Tongue (tissue), 2 donors: Measurements from ENCODE around the gene SCN8A. TPM values are rescaled to one million over a fixed set of nuclear protein-coding genes. Genes with fewer than 3 reads are reported as not detected.
"Not testable (repeated sequence)": the region's sequence is repeated elsewhere in the genome, so short reads cannot be mapped to it uniquely, and the experiment has no call there.

Experiments used
- DNase-seq: peaks from one replicate; pipeline ENCODE4 v3.0.0-alpha.2; 2015
- total RNA-seq: library from RNA; depleted of rRNA; stranded (reverse); fragments of >200 nt; gene quantifications from one replicate; pipeline ENCODE4 v1.2.3, GENCODE V29; 2014

The SCN8A gene
- total RNA-seq, 1 donor from 2014 or later, result 2.1 TPM

GRCh38 chr12:51625370-51625769 is 34.3 kb downstream of the SCN8A start:
- DNase-seq, result no peak

- no peak for DNase-seq
Observed at GRCh38 chr12:51626115-51626514, 35.1 kb downstream of the SCN8A start.

GRCh38 chr12:51626629-51627028 is 35.6 kb downstream of the SCN8A start:
- DNase-seq, result no peak

- no peak for DNase-seq
Observed at GRCh38 chr12:51630256-51630880, 39.3 kb downstream of the SCN8A start.

- DNase-seq, result no peak
Observed at GRCh38 chr12:51630986-51631385, 40.0 kb downstream of the SCN8A start.

GRCh38 chr12:51631591-51631990 is 40.6 kb downstream of the SCN8A start:
- no peak for DNase-seq

- peak; percentile 11 for DNase-seq
Observed at GRCh38 chr12:51632623-51633022, 41.6 kb downstream of the SCN8A start.

GRCh38 chr12:51635346-51635745 is 44.3 kb downstream of the SCN8A start:
- no peak for DNase-seq

- no peak for DNase-seq
Observed at GRCh38 chr12:51636581-51636980, 45.5 kb downstream of the SCN8A start.

GRCh38 chr12:51636986-51637385 is 46.0 kb downstream of the SCN8A start:
- DNase-seq, result no peak

- DNase-seq, result no peak
Observed at GRCh38 chr12:51639361-51639760, 48.3 kb downstream of the SCN8A start.

- DNase-seq, result no peak
Observed at GRCh38 chr12:51642286-51642685, 51.3 kb downstream of the SCN8A start.

GRCh38 chr12:51643951-51644350 is 52.9 kb downstream of the SCN8A start:
- no peak for DNase-seq

- DNase-seq, result not testable (repeated sequence)
Observed at GRCh38 chr12:51644691-51645090, 53.7 kb downstream of the SCN8A start.

GRCh38 chr12:51645961-51646360 is 54.9 kb downstream of the SCN8A start:
- DNase-seq, result no peak

GRCh38 chr12:51647647-51648046 is 56.6 kb downstream of the SCN8A start:
- DNase-seq, result no peak

GRCh38 chr12:51653431-51653830 is 62.4 kb downstream of the SCN8A start:
- peak; percentile 10 for DNase-seq

GRCh38 chr12:51661199-51661598 is 70.2 kb downstream of the SCN8A start:
- no peak for DNase-seq

GRCh38 chr12:51661836-51662235 is 70.8 kb downstream of the SCN8A start:
- no peak for DNase-seq

- DNase-seq, result no peak
Observed at GRCh38 chr12:51662728-51663154, 71.7 kb downstream of the SCN8A start.

- DNase-seq, result no peak
Observed at GRCh38 chr12:51663390-51663789, 72.4 kb downstream of the SCN8A start.

- DNase-seq, result no peak
Observed at GRCh38 chr12:51666696-51667095, 75.7 kb downstream of the SCN8A start.

- DNase-seq, result no peak
Observed at GRCh38 chr12:51667269-51667668, 76.2 kb downstream of the SCN8A start.

GRCh38 chr12:51669271-51669670 is 78.2 kb downstream of the SCN8A start:
- DNase-seq, result no peak

- DNase-seq, result no peak
Observed at GRCh38 chr12:51669996-51670395, 79.0 kb downstream of the SCN8A start.
